Activated CD4-positive, alpha-beta memory T cell treated with anti-CD3 and anti-CD28 coated beads, Interleukin-2, amount 10 ng/mL, durations not matched to agents 7 days and 5 days (primary cell): ENCODE measurements around the gene SLC2A13. TPM values are rescaled to one million over a fixed set of nuclear protein-coding genes. Genes with fewer than 3 reads are reported as not detected.

Experiments
- CTCF ChIA-PET: fragments of 350-600 bp; sonication (Branson Sonifier 250); formaldehyde crosslinking; loops from one replicate; lab custom pipeline; 2021; ENCODE audit warnings: antibody characterized with exemption, inconsistent platforms; lab: Charles Lee
- POLR2A ChIA-PET: fragments of 350-600 bp; sonication (Branson Sonifier 250); formaldehyde crosslinking; loops from one replicate; lab custom pipeline; 2021; ENCODE audit warnings: antibody characterized with exemption; lab: Charles Lee
- DNase-seq: peaks from one replicate; pipeline ENCODE4 v3.0.0-alpha.2; 2020
- H3K27ac Mint-ChIP-seq: one replicate; pipeline ENCODE4 v1.8.0; 2021; ENCODE audit warnings: mild to moderate bottlenecking, mixed read lengths
- H3K27me3 Mint-ChIP-seq: one replicate; pipeline ENCODE4 v1.8.0; 2021; ENCODE audit warnings: mixed read lengths
- H3K36me3 Mint-ChIP-seq: one replicate; pipeline ENCODE4 v1.8.0; 2021; ENCODE audit warnings: low read depth, mixed read lengths
- H3K4me1 Mint-ChIP-seq: one replicate; pipeline ENCODE4 v1.8.0; 2021; ENCODE audit warnings: mixed read lengths
- H3K4me3 Mint-ChIP-seq: one replicate; pipeline ENCODE4 v1.8.0; 2021; ENCODE audit warnings: mild to moderate bottlenecking, mixed read lengths
- H3K9me3 Mint-ChIP-seq: one replicate; pipeline ENCODE4 v1.8.0; 2021; ENCODE audit warnings: mixed read lengths
- total RNA-seq, 2 experiments: library from RNA; stranded (reverse); gene quantifications; one replicate each; pipeline ENCODE4 v1.2.3, GENCODE V29; 2021

The SLC2A13 gene
- total RNA-seq, 2 experiments from 2014 or later = 3.2 to 3.4 TPM

- Mint-ChIP-seq H3K27ac (no peak overlapping the region), H3K36me3 (no peaks in the 10 kb centered on the region), H3K4me3 (no peak overlapping the region), H3K4me1 (no peaks in the 10 kb centered on the region), H3K9me3 (no peaks in the 10 kb centered on the region), H3K27me3 (peaks cover 21% of the 10 kb centered on the region)
- POLR2A ChIA-PET = no interaction called here
- no peak for DNase-seq
- CTCF ChIA-PET = interaction anchor here (0.7 kb wide), 1 partner anchor 373 kb away, joined by 3 read pairs; no protein-coding TSS in a partner anchor
Observed at GRCh38 chr12:40127408-40127807, 21.5 kb upstream of the SLC2A13 start.

- ChIA-PET CTCF (no interaction called here), POLR2A (no interaction called here)
- Mint-ChIP-seq H3K27me3 (peaks cover 27% of the 10 kb centered on the region), H3K36me3 (no peaks in the 10 kb centered on the region), H3K4me1 (no peaks in the 10 kb centered on the region), H3K9me3 (no peaks in the 10 kb centered on the region), H3K27ac (no peak overlapping the region), H3K4me3 (no peak overlapping the region)
- no peak for DNase-seq
Observed at GRCh38 chr12:40123496-40123895, 17.6 kb upstream of the SLC2A13 start.

GRCh38 chr12:40122842-40123241, 17.0 kb upstream of the SLC2A13 start:
- H3K4me3 Mint-ChIP-seq = no peak overlapping the region
- no peaks in the 10 kb centered on the region for H3K36me3 Mint-ChIP-seq
- peaks cover 1% of the 10 kb centered on the region for H3K4me1 Mint-ChIP-seq
- no peak overlapping the region for H3K27ac Mint-ChIP-seq
- CTCF ChIA-PET = no interaction called here
- POLR2A ChIA-PET = no interaction called here
- DNase-seq = no peak
- H3K27me3 Mint-ChIP-seq = peaks cover 27% of the 10 kb centered on the region
- no peaks in the 10 kb centered on the region for H3K9me3 Mint-ChIP-seq

GRCh38 chr12:40117818-40118217, 11.9 kb upstream of the SLC2A13 start:
- ChIA-PET POLR2A (interaction anchor here (0.8 kb wide), 1 partner anchor 150 kb away, joined by 3 read pairs; no protein-coding TSS in a partner anchor), CTCF (interaction anchor here (2.0 to 4.4 kb wide), 2 partner anchors 10 to 12 kb away, joined by 5 to 17 read pairs; partner anchors contain the start of gene SLC2A13)
- Mint-ChIP-seq H3K9me3 (no peaks in the 10 kb centered on the region), H3K27ac (no peak overlapping the region), H3K4me3 (no peak overlapping the region), H3K4me1 (peaks cover 6% of the 10 kb centered on the region), H3K27me3 (peaks cover 28% of the 10 kb centered on the region), H3K36me3 (no peaks in the 10 kb centered on the region)
- no peak for DNase-seq

- DNase-seq = no peak
- no peak overlapping the region for H3K27ac Mint-ChIP-seq
- H3K4me3 Mint-ChIP-seq = no peak overlapping the region
- H3K9me3 Mint-ChIP-seq = no peaks in the 10 kb centered on the region
- H3K27me3 Mint-ChIP-seq = peaks cover 26% of the 10 kb centered on the region
- POLR2A ChIA-PET = no interaction called here
- H3K36me3 Mint-ChIP-seq = no peaks in the 10 kb centered on the region
- peaks cover 15% of the 10 kb centered on the region for H3K4me1 Mint-ChIP-seq
- CTCF ChIA-PET = interaction anchor here (1.5 kb wide), 1 partner anchor 99 kb away, joined by 5 read pairs; no protein-coding TSS in a partner anchor
Observed at GRCh38 chr12:40110586-40110985, 4.7 kb upstream of the SLC2A13 start.

DNA sequence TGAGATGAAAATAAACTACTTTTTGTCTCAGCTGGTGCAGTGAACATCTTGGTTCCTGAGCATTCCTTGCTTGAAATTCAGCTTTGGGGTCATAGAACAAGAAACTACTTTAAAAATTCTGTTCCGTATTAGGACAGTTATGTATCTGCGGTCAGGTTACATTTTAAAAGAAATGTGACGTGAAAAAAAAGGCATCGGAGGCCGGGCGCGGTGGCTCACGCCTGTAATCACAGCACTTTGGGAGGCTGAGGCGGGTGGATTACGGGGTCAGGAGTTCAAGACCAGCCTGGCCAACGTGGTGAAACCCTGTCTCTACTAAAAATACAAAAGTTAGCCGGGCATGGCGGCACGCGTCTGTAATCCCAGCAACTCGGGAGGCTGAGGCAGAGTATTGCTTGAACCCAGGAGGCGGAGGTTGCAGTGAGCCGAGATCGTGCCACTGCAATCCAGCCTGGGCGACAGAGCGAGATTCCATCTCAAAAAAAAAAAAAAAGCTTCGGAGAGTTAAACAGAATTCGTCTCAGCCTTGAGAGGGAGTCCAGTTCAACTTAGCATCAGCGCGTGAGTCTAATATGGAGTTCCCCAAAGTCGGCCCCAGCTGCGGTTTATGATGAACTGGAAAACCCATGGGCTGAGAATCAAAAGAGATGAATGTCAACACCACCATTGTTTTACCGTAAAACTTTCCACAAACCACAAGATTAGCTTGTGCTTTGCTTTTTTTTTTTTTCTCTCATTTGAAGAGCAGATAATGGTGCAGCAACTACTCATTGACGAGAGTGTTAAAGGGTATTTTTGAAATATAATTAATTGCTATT, 2.1 kb upstream of the SLC2A13 start:
- peaks cover 35% of the 10 kb centered on the region for H3K27me3 Mint-ChIP-seq
- H3K36me3 Mint-ChIP-seq = no peaks in the 10 kb centered on the region
- no peak overlapping the region for H3K4me3 Mint-ChIP-seq
- POLR2A ChIA-PET = interaction anchor here (1.2 kb wide), 1 partner anchor 97 kb away, joined by 3 read pairs; no protein-coding TSS in a partner anchor
- no peak overlapping the region for H3K27ac Mint-ChIP-seq
- no peaks in the 10 kb centered on the region for H3K9me3 Mint-ChIP-seq
- CTCF ChIA-PET = interaction anchor here (0.7 to 6.4 kb wide), 6 partner anchors 10 to 692 kb away, joined by 3 to 55 read pairs (median 4); no protein-coding TSS in a partner anchor
- DNase-seq = no peak
- H3K4me1 Mint-ChIP-seq = peaks cover 26% of the 10 kb centered on the region

- Mint-ChIP-seq H3K27me3 (peaks cover 35% of the 10 kb centered on the region), H3K36me3 (no peaks in the 10 kb centered on the region), H3K4me1 (peaks cover 27% of the 10 kb centered on the region), H3K4me3 (peak overlapping the region; percentile 57), H3K9me3 (no peaks in the 10 kb centered on the region), H3K27ac (no peak overlapping the region)
- DNase-seq = peak; percentile 87
- ChIA-PET POLR2A (interaction anchor here (1.2 kb wide), 1 partner anchor 96 kb away, joined by 3 read pairs; no protein-coding TSS in a partner anchor), CTCF (interaction anchor here (0.6 to 6.4 kb wide), 8 partner anchors 8 to 691 kb away, joined by 3 to 55 read pairs (median 4); partner anchors contain the start of gene ABCD2)
Observed at GRCh38 chr12:40107098-40107802, 1.4 kb upstream of the SLC2A13 start.

GRCh38 chr12:40106655-40107054, 774 bp upstream of the SLC2A13 start:
- Mint-ChIP-seq H3K4me3 (peak overlapping the region; percentile 76), H3K4me1 (peaks cover 27% of the 10 kb centered on the region), H3K27ac (no peak overlapping the region), H3K9me3 (no peaks in the 10 kb centered on the region), H3K27me3 (peaks cover 36% of the 10 kb centered on the region), H3K36me3 (no peaks in the 10 kb centered on the region)
- CTCF ChIA-PET = interaction anchor here (0.6 to 6.4 kb wide), 8 partner anchors 8 to 691 kb away, joined by 3 to 55 read pairs (median 4); partner anchors contain the start of gene ABCD2
- POLR2A ChIA-PET = interaction anchor here (1.1 kb wide), 1 partner anchor 95 kb away, joined by 4 read pairs; no protein-coding TSS in a partner anchor
- no peak for DNase-seq

GRCh38 chr12:40106202-40106533, 287 bp upstream of the SLC2A13 start:
- Mint-ChIP-seq H3K27me3 (peaks cover 38% of the 10 kb centered on the region), H3K4me3 (peak overlapping the region; percentile 76), H3K36me3 (no peaks in the 10 kb centered on the region), H3K4me1 (peaks cover 27% of the 10 kb centered on the region), H3K27ac (peak overlapping the region; percentile 16), H3K9me3 (no peaks in the 10 kb centered on the region)
- ChIA-PET POLR2A (interaction anchor here (0.8 to 1.1 kb wide), 2 partner anchors 95 to 487 kb away, joined by 3 to 4 read pairs; partner anchors contain the start of gene ABCD2), CTCF (interaction anchor here (0.8 to 6.4 kb wide), 5 partner anchors 9 to 487 kb away, joined by 3 to 55 read pairs (median 5); partner anchors contain the start of gene ABCD2)
- DNase-seq = no peak

DNA sequence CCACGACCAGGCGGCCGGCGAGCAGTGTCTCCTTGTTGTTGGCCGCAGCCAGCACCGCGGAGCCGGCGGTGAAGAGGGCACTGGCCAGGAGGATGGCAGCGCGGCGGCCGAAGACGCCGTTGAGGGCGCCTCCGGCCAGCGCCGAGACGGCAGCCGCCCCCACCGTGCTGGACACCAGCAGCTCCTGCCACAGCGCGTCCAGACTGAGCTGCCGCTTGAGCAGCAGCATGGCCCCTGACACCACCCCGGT, 691 bp downstream of the SLC2A13 start:
- DNase-seq = no peak
- ChIA-PET POLR2A (no interaction called here), CTCF (interaction anchor here (0.8 to 6.4 kb wide), 4 partner anchors 10 to 113 kb away, joined by 3 to 55 read pairs (median 4); no protein-coding TSS in a partner anchor)
- Mint-ChIP-seq H3K4me1 (peaks cover 27% of the 10 kb centered on the region), H3K27ac (no peak overlapping the region), H3K4me3 (peak overlapping the region; percentile 71), H3K36me3 (no peaks in the 10 kb centered on the region), H3K9me3 (no peaks in the 10 kb centered on the region), H3K27me3 (peaks cover 31% of the 10 kb centered on the region)

GRCh38 chr12:40104461-40105264, 1.2 kb downstream of the SLC2A13 start:
- Mint-ChIP-seq H3K36me3 (no peaks in the 10 kb centered on the region), H3K4me1 (peaks cover 27% of the 10 kb centered on the region), H3K4me3 (peak overlapping the region; percentile 71), H3K9me3 (no peaks in the 10 kb centered on the region), H3K27ac (no peak overlapping the region), H3K27me3 (peaks cover 30% of the 10 kb centered on the region)
- ChIA-PET CTCF (interaction anchor here (1.4 to 6.4 kb wide), 2 partner anchors 33 to 94 kb away, joined by 3 to 55 read pairs; no protein-coding TSS in a partner anchor), POLR2A (no interaction called here)
- DNase-seq = no peak

GRCh38 chr12:40103043-40103442, 2.8 kb downstream of the SLC2A13 start:
- CTCF ChIA-PET = interaction anchor here (6.4 kb wide), 1 partner anchor 92 kb away, joined by 55 read pairs; no protein-coding TSS in a partner anchor

More at GRCh38 chr12:40103043-40103442, 2.8 kb downstream of the SLC2A13 start:
- POLR2A ChIA-PET = no interaction called here
- Mint-ChIP-seq H3K9me3 (no peaks in the 10 kb centered on the region), H3K36me3 (no peaks in the 10 kb centered on the region), H3K27ac (no peak overlapping the region), H3K4me3 (no peak overlapping the region), H3K27me3 (peaks cover 21% of the 10 kb centered on the region), H3K4me1 (peaks cover 27% of the 10 kb centered on the region)
- no peak for DNase-seq
